ENCODE measurements around the gene HIPK2.

Gene HIPK2

DNA sequence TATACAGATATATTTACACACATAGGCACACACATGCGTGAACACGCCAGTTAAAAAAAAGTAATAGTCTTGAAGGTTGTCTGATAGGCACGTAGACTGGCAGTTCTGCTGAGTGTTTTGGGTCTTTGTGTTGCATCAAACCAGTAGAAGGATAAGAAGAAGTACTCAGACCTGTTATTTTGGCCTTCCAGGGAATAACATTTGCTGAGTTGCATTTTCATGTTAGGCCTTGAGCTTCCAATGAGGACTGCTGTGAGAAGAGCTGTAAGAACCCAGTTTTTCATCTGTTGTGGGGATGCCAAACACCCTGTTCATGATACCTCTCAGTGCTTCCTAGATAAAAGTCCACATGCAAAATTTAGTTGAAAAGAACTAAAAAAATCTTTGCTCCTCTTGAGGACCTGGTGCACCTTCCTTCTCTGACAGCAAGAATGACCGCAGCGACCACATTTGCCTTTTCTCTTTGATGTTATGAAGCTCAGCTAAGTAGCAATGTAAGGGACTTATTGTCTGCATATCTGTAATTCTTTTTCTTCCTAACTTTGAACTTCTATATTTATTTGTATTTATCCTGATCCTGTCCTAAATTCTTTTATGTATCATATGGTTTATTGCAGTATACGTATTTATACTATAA, 27.2 kb downstream of the HIPK2 start:
- DNase-seq = no peak

DNA sequence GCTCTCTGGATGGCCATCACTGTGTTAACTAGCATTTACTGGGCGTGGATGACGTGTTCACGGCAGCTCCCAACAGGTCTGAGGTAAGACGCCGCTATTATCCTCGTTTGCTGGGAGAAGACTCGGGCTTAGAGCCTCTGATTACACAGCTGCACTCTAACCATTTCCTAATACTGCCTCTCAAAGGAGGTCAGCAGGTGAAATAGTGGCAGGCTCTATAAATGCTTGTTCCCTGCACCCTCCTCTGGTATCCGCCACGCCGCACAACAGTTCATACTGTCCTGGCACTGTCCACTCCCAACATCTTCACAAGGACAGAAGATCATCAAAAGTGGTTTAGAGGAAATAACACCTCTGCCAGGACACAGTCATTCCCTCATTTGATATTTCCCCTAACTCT, 28.3 kb downstream of the HIPK2 start:
- no peak for DNase-seq

- no peak for DNase-seq
These were observed 28.9 kb downstream of the HIPK2 start for GRCh38 chr7:139748941-139749340.

GRCh38 chr7:139748373-139748765, 29.4 kb downstream of the HIPK2 start:
- DNase-seq = no peak

DNA sequence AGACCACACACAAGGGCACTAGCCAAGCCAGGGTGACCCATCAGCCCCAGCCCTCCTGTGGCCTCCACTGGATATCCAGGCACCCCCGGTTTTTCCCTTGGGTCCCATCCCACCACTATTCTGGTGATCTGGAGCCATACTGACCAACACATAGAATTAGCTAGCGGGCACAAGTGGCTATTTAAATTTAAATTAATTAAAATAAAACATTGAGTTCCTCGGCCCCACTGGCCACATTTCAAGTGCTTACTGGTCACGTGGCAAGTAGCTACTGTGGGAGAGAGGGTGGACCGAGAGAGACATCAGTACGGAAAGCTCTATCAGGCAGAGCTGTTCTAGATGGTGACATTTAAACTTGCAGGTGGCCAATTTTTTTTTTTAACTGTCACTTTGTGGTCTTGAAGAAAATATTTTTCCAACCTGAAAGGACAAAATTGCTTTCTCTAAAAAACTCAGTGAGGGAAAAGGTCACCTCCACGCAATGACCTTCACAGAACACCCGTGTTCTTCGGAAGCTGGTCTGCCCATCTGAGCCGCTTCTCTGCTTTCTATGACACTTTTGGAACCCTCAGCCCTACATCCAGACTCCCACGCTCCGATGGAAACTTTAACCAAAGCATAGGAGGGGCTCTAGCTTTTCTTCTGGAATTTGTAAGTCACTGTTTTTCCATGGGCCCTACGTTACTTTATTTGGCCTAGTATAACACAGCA, 30.0 kb downstream of the HIPK2 start:
- DNase-seq = no peak

GRCh38 chr7:139746652-139747051, 31.1 kb downstream of the HIPK2 start:
- no peak for DNase-seq

DNA sequence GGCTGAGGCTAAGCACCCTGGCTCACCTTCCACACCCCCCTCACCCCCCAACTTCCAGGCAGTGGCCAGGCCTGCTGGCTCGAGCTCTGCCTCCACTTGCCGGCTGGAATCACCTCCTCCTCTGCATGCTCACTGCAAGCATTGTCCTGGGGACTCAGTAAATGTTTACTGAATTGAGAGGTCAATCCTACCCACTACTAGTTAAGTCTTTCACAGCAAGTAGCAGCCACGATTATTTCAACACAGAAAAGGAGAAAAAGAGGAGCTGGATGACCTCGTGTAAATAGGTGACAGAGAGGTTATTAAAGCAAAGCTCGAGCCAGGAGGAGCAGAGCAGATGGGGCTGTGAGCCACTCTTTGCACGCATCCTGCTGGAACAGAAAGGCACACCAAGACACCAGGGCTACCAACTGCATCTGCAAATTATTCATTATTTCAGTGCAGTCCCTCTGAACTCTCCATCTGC, 32.1 kb downstream of the HIPK2 start:
- no peak for DNase-seq

GRCh38 chr7:139744768-139745677, 32.8 kb downstream of the HIPK2 start:
- DNase-seq = no peak

- no peak for DNase-seq
These were observed 33.6 kb downstream of the HIPK2 start for GRCh38 chr7:139743967-139744767.

DNA sequence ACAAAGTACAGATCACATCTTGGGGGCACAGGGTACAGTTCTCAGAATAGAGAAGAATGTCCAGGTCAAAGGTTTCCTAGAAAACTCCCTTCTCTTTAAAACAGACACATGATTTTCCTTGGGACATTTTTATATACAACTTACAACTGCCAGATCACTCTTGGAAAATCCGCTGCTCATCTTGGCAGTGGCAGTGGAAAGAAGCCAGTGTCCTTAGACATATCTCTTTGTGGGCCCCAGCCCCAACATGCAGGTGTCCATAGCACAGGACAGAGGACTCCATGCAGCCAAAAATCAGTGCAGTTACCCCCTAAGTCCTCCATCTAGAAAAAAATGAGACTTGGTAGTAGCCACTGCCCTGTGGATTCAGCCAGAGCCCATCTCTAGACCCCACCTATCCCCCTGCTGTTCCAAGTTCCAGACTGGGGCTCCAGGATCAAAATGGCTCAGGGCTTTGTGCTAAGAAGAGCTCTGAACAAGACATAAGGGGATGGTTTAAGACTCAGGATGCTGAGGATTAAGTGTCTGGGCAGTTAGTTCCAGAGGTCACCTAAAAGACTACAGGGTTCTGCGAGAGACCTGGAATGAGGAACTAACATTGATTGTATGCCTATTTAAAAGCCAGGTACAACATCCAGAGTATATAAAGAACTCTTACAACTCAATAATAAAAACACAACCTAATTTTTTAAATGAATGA, 34.4 kb downstream of the HIPK2 start:
- no peak for DNase-seq

GRCh38 chr7:139741789-139742344, 35.9 kb downstream of the HIPK2 start:
- no peak for DNase-seq

DNA sequence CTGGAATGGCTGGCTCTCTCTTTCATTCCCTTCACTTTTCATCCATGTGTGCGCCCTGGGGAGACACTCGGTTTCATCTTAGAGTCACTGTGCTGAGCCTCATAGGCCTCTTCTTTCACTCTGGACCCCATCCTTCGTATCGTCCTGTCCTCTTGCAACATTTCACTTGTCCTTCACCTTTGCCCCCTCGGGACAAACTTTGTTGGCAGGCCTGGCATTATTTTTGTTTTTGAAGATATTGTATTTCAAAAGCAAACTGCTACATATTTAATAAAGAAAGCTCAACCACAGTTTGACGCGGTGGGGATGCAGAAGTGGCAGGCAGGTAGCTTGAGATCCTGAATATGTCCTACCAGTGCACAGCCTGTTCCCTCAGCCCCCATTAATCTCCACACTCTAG, 36.6 kb downstream of the HIPK2 start:
- no peak for DNase-seq

DNA sequence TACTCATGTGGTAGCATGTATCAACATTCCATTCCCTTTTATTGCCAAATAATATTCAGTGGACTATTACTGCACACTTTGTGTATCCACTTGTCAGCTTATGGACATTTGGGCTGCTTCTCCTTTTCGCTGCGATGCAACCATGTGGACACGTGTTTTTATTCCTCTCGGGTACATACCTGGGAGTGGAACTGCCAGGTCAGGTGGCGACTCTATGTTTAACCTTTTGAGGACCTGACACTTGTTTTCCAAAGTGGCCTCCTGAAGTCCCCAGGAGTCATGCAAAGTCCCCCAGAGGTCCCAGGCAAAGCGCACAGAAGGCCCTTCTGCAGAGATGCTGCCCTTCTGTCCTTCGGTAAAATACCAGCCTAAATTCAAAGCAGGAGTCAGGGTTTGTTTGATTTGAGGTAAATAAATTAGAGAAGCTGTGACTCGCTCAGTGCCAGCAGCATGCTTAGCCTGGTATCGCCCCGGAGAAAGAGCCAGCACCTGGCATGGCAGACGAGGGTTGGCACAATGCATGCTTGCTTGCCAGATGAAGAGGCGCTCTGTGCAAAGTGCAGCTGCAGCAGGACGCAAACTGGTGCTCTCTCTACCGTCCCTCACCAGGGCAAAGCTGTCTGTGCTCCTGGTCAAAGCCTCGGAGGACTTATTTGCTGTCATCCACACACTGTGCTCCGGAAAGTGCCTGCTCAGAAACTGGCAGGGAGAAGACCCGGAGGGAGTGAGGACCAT, 37.8 kb downstream of the HIPK2 start:
- DNase-seq = no peak

DNA sequence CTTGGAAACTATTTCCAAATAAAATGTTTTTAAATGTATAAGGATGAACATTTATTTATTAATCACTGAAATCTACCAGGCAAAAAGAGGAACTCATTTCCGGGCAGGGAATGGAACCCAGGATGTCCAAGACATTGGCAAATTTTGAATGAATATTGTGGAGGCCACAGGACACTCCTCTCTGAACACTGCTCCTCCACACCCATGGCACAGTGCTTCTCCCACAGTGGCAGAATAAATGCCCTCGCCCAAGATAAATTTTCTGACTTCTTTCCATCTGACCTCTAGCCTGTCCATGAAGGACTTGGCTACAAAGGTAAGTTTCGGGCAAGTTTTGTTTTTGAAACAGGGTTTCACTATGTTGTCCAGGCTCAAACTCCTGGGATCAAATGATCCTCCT, 39.0 kb downstream of the HIPK2 start:
- DNase-seq = no peak

- DNase-seq = no peak
These were observed 39.7 kb downstream of the HIPK2 start for GRCh38 chr7:139738101-139738489.

GRCh38 chr7:139737221-139738100, 40.3 kb downstream of the HIPK2 start:
- DNase-seq = no peak

DNA sequence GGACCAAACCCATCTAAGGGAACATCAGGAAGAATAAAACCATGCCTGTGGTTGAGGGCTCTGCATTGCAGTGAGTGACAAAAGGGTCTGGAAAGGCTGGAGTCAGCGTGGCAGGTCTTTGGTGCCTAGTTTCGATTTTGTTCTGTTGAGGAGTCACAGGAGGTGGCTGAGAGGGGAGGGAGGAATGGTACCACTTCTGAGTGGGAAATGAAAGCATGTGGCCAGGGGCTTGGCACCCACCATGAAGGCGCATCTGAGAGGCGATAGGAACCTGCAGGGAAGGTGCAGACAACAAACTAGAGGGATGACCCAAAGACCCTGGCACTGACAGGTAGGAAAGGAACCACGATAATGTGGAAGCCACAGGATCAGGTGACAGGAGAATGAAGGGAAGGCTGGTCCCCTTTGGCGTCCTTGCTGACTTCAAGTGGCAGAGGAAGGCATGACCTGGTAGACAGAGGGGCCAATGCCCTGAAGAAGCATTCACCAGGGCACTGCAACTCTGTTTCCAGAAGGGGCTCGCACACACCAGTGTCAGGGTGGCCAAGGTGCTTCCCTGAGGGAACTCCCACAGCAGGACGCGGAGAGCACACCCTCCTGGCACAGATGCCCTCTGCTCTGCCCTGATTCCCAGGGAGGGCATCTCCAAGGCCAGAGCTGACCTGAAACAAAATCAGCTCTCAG, 41.7 kb downstream of the HIPK2 start:
- DNase-seq = no peak

DNA sequence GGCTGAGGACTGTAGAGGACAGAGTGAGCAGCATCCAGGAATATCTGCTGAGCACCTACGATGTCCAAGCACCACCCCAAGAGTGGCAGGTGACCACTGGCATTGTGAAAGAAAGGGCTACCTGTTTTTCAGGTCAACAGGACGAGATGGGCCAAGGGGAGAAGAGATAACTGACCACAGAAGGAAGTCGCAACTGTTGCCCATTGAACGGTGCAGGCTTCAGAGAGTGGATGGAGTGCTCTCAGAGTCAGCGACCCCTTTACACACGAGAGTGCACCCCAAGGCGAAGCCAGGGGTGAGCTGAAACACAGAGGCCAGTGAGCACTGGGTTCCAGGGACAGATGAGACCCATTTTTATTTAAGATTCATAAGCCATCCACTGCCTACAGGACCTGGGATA, 42.3 kb downstream of the HIPK2 start:
- no peak for DNase-seq

- DNase-seq = no peak
These were observed 43.4 kb downstream of the HIPK2 start for GRCh38 chr7:139734395-139734794.

Measured in MV-4-11 (cell line).